Ascending aorta (tissue), 2 donors: ENCODE results near the gene TGFBR3. TPM values are rescaled to one million over a fixed set of nuclear protein-coding genes. Genes with fewer than 3 reads are reported as not detected.

Experiments
- DNase-seq, 2 donors: peaks; one replicate each; pipeline ENCODE4 v3.0.0-alpha.2; 2019; ENCODE audit warnings: low spot score in 2 of 2
- H3K27ac ChIP-seq, 2 donors: fragments of 200-600 bp; sonication (generic); one replicate each; pipeline ENCODE4 v1.5.1; 2016 to 2017; ENCODE audit warnings: mild to moderate bottlenecking in 1 of 2
- H3K27me3 ChIP-seq: fragments of 200-600 bp; sonication (generic); one replicate; pipeline ENCODE4 v1.5.1; 2017
- H3K36me3 ChIP-seq, 2 donors: fragments of 200-600 bp; sonication (generic); one replicate each; pipeline ENCODE4 v1.5.1; 2016
- H3K4me1 ChIP-seq, 2 donors: fragments of 200-600 bp; sonication (generic); one replicate each; pipeline ENCODE4 v1.5.1; 2016 to 2017; ENCODE audit warnings: mild to moderate bottlenecking in 1 of 2
- H3K4me3 ChIP-seq, 2 donors: fragments of 200-600 bp; sonication (generic); one replicate each; pipeline ENCODE4 v1.5.1; 2016 to 2017; ENCODE audit warnings: mild to moderate bottlenecking in 1 of 2
- H3K9me3 ChIP-seq, 2 donors: fragments of 200-600 bp; sonication (generic); one replicate each; pipeline ENCODE4 v1.5.1; 2016
- CTCF ChIP-seq, 3 experiments: fragments of 200-600 bp in 2 of 3; fragments of 450-650 bp in 1 of 3; sonication (generic) in 2 of 3; IDR thresholded peaks; one replicate each; pipeline ENCODE4 v1.5.1; 2016 to 2019; ENCODE audit warnings: antibody characterized with exemption in 3 of 3, mild to moderate bottlenecking in 1 of 3, moderate library complexity in 1 of 3
- intact Hi-C: fragments of 100-400 bp; cut with DNase I; formaldehyde crosslinking; loops from one replicate; pipeline ENCODE4 v1.15.1; 2023
- total RNA-seq: library from RNA; depleted of rRNA; stranded (reverse); fragments of >200 nt; gene quantifications from one replicate; pipeline ENCODE4 v1.1.0, GENCODE V29; 2016

Gene TGFBR3
- total RNA-seq, 1 donor from 2014 or later: 127 TPM

GRCh38 chr1:91712393-91712792, 173.6 kb downstream of the TGFBR3 start:
- intact Hi-C loops: no loop called here
- H3K4me3 ChIP-seq: no peak overlapping the region
- no peak overlapping the region for H3K27ac ChIP-seq
- peaks cover 3 to 80% of the 10 kb centered on the region in 2 donors for H3K36me3 ChIP-seq
- H3K9me3 ChIP-seq: no peaks in the 10 kb centered on the region
- no peaks in the 10 kb centered on the region for H3K4me1 ChIP-seq
- TF ChIP-seq CTCF (IDR thresholded peaks at IDR 0.05): no peak
- DNase-seq: no peak
- no peaks in the 10 kb centered on the region for H3K27me3 ChIP-seq

- TF ChIP-seq CTCF (IDR thresholded peaks at IDR 0.05): no peak
- DNase-seq: no peak
- Histone ChIP-seq H3K4me3 (no peak overlapping the region), H3K27ac (no peak overlapping the region), H3K27me3 (no peaks in the 10 kb centered on the region), H3K36me3 (peaks cover 3 to 80% of the 10 kb centered on the region in 2 donors), H3K4me1 (no peaks in the 10 kb centered on the region), H3K9me3 (no peaks in the 10 kb centered on the region)
- intact Hi-C loops: no loop called here
These were observed 174.3 kb downstream of the TGFBR3 start for GRCh38 chr1:91711504-91712247.

DNA sequence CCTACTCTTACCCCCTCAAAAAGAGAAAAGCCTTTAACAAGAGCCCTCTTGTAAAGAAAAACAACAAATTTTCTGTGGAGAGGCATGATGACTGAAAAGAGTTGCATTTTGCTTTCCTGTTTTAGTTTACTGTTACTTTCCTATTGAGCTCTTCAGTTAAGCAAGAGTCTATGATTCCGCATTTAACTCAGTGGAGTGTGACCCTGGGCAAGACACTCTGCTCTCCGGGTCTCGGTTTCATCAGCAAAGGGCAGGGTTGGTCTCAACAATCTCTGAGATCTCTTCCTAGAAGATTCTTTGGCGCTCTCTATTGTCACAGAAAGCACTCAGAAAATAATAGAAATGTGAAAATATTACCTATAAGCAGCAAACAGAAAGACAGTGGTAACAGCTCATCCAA, 175.7 kb downstream of the TGFBR3 start:
- intact Hi-C loops: no loop called here
- no peaks in the 10 kb centered on the region for H3K27me3 ChIP-seq
- H3K4me3 ChIP-seq: no peak overlapping the region
- H3K36me3 ChIP-seq: peaks cover 3 to 67% of the 10 kb centered on the region in 2 donors
- TF ChIP-seq CTCF (IDR thresholded peaks at IDR 0.05): no peak
- no peaks in the 10 kb centered on the region for H3K9me3 ChIP-seq
- H3K4me1 ChIP-seq: no peaks in the 10 kb centered on the region
- DNase-seq: no peak
- no peak overlapping the region for H3K27ac ChIP-seq

- Histone ChIP-seq H3K4me1 (no peaks in the 10 kb centered on the region), H3K27ac (no peak overlapping the region), H3K36me3 (peaks cover 3 to 60% of the 10 kb centered on the region in 2 donors), H3K27me3 (no peaks in the 10 kb centered on the region), H3K4me3 (no peak overlapping the region), H3K9me3 (no peaks in the 10 kb centered on the region)
- TF ChIP-seq CTCF (IDR thresholded peaks at IDR 0.05): no peak
- intact Hi-C loops: no loop called here
- DNase-seq: no peak
These were observed 177.3 kb downstream of the TGFBR3 start for GRCh38 chr1:91708691-91709090.

DNA sequence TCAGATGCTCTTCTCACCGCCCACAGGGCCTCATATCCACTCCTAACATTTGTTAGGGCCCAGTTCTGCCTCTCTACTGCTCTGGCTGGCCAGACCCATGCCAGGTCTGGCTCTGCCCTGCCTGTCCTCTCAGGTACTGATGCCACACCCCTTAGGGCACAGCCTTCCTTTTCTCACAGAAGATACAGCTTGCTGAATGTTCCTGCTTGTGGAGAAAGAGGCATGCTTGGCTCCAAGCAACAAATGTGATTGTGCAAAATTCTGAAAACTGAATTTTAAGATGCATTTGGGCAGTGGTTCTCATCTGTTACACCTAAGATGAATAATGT, 178.1 kb downstream of the TGFBR3 start:
- no peak overlapping the region for H3K4me3 ChIP-seq
- peaks cover 3 to 60% of the 10 kb centered on the region in 2 donors for H3K36me3 ChIP-seq
- no peak overlapping the region for H3K27ac ChIP-seq
- no peaks in the 10 kb centered on the region for H3K27me3 ChIP-seq
- no peaks in the 10 kb centered on the region for H3K9me3 ChIP-seq
- no peaks in the 10 kb centered on the region for H3K4me1 ChIP-seq
- DNase-seq: no peak
- intact Hi-C loops: no loop called here
- no peak for TF ChIP-seq CTCF (IDR thresholded peaks at IDR 0.05)
